GM12864 (cell line): ENCODE data around the gene SCT.
"Not testable (repeated sequence)": the region's sequence is repeated elsewhere in the genome, so short reads cannot be mapped to it uniquely, and the experiment has no call there.

Experiments
- DNase-seq: peaks from one replicate; pipeline ENCODE4 v3.0.0-alpha.2; 2011; ENCODE audit warnings: low read depth
- H3K4me3 ChIP-seq: 2 replicates; pipeline ENCODE4 v1.5.1; 2011; ENCODE audit warnings: mild to moderate bottlenecking, low read depth, low read length, control low read depth
- CTCF ChIP-seq: IDR thresholded peaks from 2 replicates; pipeline ENCODE4 v1.5.1; 2011; ENCODE audit warnings: low read depth, mild to moderate bottlenecking, moderate library complexity, low read length, control low read depth, inconsistent platforms; ENCODE audit errors: missing control alignments

Gene SCT

GRCh38 chr11:660681-661444, 33.9 kb upstream of the SCT start:
- no peak for TF ChIP-seq CTCF
- H3K4me3 ChIP-seq = no peak overlapping the region
- no peak for DNase-seq

GRCh38 chr11:660281-660680, 33.3 kb upstream of the SCT start:
- H3K4me3 ChIP-seq = no peak overlapping the region; the same call in 1 of the 2 replicates
- TF ChIP-seq CTCF = no peak
- DNase-seq = no peak

DNA sequence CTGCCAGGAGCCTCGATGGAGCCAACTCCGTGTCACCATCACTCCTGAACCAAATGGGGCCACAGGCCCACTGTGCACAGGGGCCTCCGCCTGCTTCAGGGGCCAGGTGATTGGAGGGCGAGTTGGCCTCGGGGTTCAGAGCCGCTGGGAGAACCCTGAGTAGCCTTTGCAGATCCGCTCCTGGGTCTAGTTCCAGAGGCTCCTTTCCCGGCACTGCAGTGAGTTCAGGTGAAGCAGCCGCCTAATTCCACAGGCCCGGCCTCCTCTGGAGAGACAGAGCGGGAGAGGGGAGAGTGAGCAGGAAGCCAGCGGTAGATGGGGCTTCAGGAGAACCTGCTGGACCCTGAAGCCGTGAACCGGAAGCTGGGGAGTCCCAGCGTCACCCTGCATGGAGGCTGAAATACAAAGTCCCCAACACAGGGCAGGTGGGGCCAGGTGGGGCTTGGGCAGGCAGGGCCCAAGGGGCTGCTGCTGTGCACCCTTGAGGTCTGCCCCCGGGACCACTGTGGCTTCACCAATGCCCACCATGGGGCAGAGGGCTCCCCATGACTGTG, 32.6 kb upstream of the SCT start:
- no peak for TF ChIP-seq CTCF
- DNase-seq = no peak
- no peak overlapping the region; the same call in 1 of the 2 replicates for H3K4me3 ChIP-seq

DNA sequence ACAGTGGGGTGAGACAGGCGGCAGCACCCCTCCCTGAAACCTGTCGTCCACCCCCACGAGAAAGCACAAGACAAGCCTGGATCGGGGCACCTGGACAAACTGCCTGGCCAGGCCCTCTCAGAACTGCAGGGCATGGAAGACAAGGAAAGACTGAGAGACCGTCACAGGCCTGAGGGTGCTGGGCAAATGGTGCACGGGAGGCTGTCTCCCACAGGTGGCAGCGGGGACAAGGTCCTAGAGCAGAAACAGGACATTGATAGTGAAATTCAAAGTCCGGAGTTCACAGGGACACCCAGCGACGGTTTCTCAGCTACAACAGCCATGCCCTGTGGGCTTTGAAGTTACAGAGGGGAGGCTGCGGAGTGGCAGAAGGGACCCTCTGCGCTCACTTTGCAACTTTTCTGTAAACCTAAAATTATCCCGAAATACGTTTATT, 30.7 kb upstream of the SCT start:
- no peak for DNase-seq
- no peak overlapping the region for H3K4me3 ChIP-seq
- no peak for TF ChIP-seq CTCF

DNA sequence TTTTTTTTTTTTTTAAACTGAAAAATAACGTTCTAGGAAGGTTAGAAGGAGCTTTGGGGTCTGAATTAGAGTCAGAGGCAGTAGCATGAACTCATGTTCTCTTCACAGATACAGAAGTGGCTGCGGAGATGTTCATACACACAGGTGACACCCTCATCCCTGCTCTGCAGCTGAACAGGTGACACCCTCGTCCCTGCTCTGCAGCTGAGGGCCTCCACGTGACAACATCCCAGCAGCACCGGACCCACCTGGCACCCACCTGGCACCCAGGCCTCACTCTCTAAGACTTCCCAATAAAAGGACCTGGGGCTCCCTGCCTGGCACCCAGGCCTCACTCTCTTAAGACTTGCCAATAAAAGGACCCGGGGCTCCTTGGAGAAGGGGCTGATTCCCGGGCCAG, 29.9 kb upstream of the SCT start:
- H3K4me3 ChIP-seq = no peak overlapping the region
- no peak for DNase-seq
- no peak for TF ChIP-seq CTCF

DNA sequence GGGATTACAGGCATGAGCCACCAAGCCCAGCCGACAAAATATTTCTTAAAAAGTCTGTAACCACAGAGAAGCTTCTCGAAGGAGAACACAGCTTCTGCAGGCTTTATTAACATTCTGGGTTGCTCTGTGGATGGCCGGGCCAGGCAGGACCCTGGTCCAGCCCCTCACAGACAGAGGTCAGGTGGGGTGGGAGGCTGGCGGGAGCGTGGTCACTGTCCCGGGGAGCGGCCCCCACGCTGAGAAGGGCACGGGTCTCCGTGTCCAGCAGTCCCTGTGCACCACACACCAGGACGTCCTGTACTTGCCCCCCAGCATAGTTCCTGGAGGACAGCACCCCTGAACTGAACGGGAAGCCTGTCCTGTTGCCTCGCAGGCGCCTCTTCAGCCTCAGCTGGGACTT, 29.4 kb upstream of the SCT start:
- no peak for DNase-seq
- TF ChIP-seq CTCF = no peak
- H3K4me3 ChIP-seq = no peak overlapping the region

GRCh38 chr11:655036-655726, 28.2 kb upstream of the SCT start:
- DNase-seq = no peak
- TF ChIP-seq CTCF = no peak
- no peak overlapping the region for H3K4me3 ChIP-seq

DNA sequence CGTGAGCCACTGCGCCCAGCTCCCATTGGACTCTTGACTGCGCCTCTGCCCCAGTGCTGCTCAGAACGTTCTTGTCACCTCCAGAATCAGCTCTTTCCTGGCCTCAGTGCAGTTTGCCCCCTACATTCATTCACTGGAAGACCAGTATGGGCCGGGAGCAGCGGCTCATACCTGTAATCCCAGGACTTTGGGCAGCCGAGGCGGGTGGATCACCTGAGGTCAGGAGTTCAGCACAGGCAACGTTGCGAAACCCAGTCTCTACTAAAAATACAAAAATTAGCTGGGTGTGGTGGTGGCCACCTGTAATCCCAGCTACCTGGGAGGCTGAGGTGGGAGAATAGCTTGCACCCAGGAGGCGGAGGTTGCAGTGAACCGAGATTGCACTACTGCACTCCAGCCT, 27.5 kb upstream of the SCT start:
- not testable (repeated sequence) for H3K4me3 ChIP-seq, DNase-seq
